Omental fat pad (tissue), 4 donors: ENCODE measurements around the gene LILRA6. TPM values are rescaled to one million over a fixed set of nuclear protein-coding genes. Genes with fewer than 3 reads are reported as not detected.
"Not testable (repeated sequence)": the region's sequence is repeated elsewhere in the genome, so short reads cannot be mapped to it uniquely, and the experiment has no call there.

ENCODE experiments used
- ATAC-seq: fragments of 150-250 bp; one replicate; pipeline ENCODE4 v1.9.1; 2016; ENCODE audit warnings: mild to moderate bottlenecking, moderate library complexity; ENCODE audit not compliant: low FRiP score
- DNase-seq: peaks from one replicate; pipeline ENCODE4 v3.0.0-alpha.2; 2019; ENCODE audit warnings: low spot score
- CTCF ChIP-seq, 3 donors: fragments of 450-650 bp; IDR thresholded peaks; one replicate each; pipeline ENCODE4 v1.5.1; 2016 to 2017; ENCODE audit warnings: antibody characterized with exemption in 3 of 3, mild to moderate bottlenecking in 3 of 3, moderate library complexity in 2 of 3
- total RNA-seq, 4 donors: library from RNA; depleted of rRNA; stranded (reverse); fragments of >200 nt; gene quantifications; one replicate each; pipeline ENCODE4 v1.1.0, GENCODE V29; 2016

LILRA6 gene
- total RNA-seq, 4 donors from 2014 or later = 2.1 to 13.6 (median 7.3) TPM

GRCh38 chr19:54247106-54247930 is 4.7 kb upstream of the LILRA6 start:
- DNase-seq (no peak), ATAC-seq (no peak)
- no peak for TF ChIP-seq CTCF (IDR thresholded peaks at IDR 0.05)

GRCh38 chr19:54245936-54246335 is 3.3 kb upstream of the LILRA6 start:
- ATAC-seq = no peak
- DNase-seq = no peak
- no peak for TF ChIP-seq CTCF (IDR thresholded peaks at IDR 0.05)

- not testable (repeated sequence) for ATAC-seq, DNase-seq
Measured at GRCh38 chr19:54243809-54244208, 1.2 kb upstream of the LILRA6 start.

DNA sequence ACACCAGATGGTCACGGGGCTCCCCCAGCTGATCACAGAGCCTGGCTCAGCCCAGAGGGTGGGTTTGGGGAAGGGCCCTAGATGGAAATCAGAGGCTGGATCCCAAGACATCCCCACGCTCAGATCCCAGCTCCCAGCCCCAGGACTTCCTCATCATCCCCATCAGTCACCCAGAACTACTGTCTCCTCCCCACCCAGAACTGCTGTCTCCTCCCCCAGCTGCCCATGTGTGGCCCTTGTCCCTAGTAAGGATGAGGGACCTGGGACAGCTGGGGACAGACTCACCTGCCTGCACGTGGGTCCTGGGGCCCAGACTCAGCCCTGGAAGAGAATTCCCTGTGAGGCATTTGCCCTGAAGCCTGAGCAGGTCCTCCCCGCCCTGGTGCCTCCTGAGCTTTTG is 356 bp downstream of the LILRA6 start:
- DNase-seq, ATAC-seq: not testable (repeated sequence)

- not testable (repeated sequence) for ATAC-seq, DNase-seq
Measured at GRCh38 chr19:54240372-54241336, 1.9 kb downstream of the LILRA6 start.

- peak; percentile 52 for ATAC-seq
- not testable (repeated sequence) for DNase-seq
Measured at GRCh38 chr19:54239491-54240371, 2.9 kb downstream of the LILRA6 start.

DNA sequence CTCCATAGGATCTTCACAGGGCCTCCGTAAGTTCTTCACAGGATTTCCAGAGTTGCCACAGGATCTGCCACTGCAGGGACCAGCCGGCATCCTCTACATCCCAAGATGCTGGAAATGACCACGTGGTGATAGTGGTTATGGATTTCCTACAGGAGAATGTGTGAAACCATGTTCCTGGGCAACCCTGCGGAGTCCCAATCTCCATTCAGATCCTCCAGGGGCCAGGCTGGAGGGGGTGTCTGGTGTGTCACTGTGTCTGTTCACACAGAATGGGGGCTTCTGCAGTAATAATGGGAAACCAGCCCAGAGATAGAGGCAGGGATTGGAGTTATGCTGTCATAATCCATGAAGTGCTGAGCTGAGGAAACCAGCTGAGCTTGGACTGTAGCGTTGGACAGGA is 8.6 kb downstream of the LILRA6 start:
- DNase-seq (no peak), ATAC-seq (no peak)
- TF ChIP-seq CTCF (IDR thresholded peaks at IDR 0.05) = no peak

- ATAC-seq (peak; percentile 81), DNase-seq (peak; percentile 79)
- peak in 2 of 3 donors; percentile 33 to 55 for TF ChIP-seq CTCF (IDR thresholded peaks at IDR 0.05)
Measured at GRCh38 chr19:54231077-54231931, 11.3 kb downstream of the LILRA6 start.
